Left kidney (tissue), 2 donors: ENCODE results near the gene PCMTD2. TPM values are rescaled to one million over a fixed set of nuclear protein-coding genes. Genes with fewer than 3 reads are reported as not detected.
"Not testable (repeated sequence)": the region's sequence is repeated elsewhere in the genome, so short reads cannot be mapped to it uniquely, and the experiment has no call there.

Experiments
- DNase-seq: peaks from one replicate; pipeline ENCODE4 v3.0.0-alpha.2; 2013
- polyA plus RNA-seq: library from polyadenylated mRNA; unstranded; fragments of 120-200 nt; gene quantifications from one replicate; pipeline ENCODE4 v1.2.1, GENCODE V29; 2013; ENCODE audit not compliant: insufficient read length

The PCMTD2 gene
- polyA plus RNA-seq, 1 donor: 211 TPM

DNA sequence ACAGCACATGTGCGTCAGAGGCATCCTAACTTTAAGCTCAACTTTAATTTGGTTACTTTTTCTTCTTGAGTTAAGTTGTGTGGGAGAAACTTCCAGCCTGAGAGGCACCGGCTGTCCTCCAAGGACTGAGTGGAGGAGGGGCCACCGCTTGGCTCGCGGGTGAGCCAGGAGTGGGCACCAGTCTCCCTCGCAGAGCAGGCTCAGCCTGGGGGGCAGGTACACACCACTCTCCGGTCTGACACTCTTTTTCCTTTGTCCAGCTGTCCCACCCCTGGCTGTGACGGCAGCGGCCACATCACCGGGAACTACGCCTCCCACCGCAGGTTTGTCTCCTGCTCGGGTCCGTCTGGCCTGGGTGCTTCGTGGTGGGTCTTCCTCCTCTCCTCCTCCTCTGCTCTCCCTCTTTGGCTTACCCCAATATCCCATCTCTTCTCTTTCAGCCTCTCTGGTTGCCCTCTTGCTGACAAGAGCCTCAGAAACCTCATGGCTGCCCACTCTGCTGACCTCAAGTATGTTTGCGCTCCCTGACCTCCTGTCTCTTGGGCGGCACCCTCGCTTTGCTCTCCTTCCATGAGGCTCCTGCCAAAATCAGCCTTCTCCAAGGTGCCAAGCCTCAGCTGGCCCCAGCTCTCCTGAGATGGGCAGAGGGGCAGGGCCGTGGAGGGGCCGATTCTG, 32.6 kb upstream of the PCMTD2 start:
- no peak for DNase-seq

DNA sequence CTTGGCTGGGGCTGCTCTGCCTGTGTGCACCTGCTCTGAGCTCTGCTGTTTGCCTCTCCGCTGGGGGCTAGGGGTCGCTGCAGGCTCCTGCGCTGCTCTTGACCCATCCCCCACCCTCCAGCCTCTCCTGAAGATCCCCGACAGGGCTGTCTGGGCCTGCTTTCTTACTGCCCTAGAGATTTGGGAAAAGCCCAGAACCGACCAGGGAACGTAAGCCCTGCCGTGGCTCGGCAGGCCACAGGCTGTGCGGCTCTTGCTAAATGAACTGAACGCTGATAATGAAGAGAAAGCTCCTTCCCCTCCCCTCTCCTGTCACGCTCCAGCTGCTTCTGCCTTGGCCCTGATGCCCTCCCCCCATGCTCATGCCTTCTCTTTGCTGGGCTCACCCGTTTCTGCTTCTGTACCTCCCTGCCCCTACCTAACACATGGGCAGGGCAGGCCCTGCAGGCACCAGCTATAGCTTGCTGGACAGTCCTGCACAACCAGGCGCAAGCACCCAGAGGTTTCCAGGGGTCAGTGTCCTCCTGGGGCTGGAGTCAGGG, 32.0 kb upstream of the PCMTD2 start:
- peak; percentile 54 for DNase-seq

DNA sequence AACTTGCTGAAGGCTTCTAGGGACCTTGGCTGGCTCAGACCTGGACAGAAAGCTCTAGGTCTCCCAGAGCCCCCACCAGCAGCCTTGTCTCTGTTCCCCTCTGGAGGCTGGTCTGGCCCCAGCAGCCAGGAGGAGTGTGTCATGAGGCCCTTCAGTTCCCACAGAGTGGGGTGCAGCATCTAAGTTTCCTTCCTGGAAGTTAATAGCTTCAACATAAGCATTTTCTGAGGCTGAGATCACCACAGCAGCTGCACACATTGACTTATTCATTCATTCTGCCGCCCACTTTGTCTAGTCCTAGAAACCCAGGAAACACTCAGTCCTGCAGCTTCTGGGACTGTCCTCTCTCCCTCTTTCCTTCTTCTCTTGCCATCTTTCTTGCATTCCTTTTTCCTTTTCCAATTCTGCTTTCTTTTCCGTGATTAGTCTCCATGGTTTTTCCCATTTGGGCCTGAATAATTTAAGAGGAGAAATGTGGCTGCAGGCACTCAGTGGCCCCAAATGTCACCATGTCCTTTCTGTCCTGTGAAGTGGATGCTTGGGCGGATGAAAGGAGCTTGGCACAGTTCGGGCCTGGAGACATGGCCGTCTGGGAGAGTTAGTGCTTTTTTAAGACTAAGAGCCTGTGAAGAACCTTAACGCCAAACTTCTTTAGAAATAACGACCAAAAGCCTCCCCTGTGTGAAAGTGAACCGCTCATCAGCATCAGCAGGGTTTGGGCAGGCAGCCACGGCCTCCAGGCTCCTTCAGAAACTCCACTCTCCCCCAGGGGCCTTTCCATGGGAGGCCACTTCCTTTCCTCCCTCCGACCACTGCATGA, 31.0 kb upstream of the PCMTD2 start:
- DNase-seq: peak; percentile 40

DNA sequence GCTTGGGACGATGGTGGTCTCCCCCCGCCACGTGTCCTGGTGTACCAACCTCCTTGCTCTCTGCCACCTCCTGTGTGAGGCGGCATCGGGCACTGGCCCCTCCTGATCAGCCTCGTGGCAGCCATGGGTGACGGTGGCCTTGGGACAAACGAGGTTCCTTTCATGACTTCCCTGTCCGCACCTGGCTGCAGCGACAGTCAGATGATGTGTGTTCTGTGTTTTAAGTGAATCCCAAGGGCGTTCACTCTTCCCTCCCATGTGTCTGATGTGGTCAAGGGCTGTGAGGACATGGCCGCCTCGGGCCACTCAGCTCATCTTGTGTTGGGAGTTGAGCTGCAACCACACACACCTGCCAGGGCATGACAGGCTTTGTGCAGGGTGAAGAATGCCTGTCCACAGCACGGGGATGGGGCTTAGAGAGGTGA, 30.4 kb upstream of the PCMTD2 start:
- DNase-seq: no peak

DNA sequence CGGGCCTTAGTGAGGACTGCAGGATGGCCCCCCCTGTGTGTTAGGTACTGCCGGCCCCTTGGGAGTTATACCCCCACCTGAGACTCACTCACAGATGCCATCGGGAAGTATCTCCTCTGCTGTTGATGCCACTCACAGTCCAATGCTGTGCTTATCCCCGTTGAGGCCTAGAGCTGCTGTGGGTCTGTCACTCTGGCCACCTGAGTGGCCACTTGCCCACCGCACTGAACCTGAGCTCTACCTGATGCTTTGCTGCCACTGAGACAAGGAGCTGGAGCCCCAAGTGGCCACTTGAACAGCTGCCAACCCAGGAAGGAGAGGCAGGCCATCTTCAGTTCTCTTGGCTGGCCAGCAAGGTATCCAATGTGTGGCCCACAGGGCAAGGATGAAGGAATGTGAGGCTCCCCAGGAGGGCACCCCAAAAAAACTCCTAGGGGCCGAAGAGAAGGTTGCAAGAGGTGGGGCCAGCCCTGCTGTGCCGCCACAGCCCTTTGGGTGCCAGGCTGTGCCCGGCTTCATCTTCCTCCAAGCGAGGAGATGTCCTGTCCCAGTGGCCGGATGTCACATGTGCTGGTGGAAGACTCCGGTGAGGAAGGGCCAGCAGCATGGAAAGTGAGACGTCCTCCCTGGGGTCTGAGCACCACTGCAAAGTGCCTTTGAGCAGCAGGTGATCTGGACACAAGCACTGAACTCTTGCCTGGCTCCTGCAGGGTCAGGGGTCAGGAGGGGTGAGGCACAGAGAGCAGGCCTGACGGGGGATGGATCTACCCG, 29.5 kb upstream of the PCMTD2 start:
- no peak for DNase-seq

DNA sequence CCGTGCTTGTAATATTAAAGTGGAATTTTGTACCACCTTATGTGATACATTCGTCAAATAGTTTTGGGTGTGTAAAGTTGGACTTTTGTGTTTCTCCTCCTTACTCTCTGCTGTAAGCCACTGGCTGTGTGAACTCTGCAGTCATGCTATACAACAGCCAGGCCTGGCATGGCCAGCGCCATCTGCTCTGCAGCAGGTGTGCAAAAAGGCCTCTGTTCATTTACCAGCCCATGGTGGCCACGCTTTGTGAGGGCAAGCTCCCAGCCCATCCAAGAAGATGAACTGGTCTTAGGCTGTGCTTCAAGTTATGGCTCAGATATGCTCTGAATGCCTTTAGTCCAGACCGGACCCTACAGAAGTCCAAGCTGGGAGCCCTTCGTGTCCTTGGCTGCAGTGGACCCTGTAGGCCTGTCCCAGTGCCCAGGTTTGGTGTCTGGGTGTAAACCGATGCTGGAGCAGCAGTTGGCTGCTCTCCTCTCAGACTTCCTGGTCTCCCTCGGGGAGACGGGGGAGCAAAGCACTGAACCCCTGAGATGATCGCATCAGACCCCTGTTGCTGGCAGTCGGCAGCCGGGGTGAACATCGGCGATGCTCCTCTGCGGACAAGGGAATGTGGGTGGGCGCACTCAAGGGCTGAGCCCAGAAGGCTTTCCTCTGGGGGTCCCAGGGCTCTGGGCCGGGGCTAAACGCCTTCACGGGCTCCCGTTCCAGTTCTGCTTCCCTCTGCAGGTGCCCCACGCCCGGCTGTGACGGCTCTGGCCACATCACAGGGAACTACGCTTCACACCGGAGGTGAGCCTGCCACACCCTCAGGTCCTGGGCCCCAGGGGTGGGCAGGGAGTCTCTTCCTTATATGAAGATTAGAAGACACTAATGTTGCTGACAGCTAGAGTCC, 28.6 kb upstream of the PCMTD2 start:
- DNase-seq: no peak

DNA sequence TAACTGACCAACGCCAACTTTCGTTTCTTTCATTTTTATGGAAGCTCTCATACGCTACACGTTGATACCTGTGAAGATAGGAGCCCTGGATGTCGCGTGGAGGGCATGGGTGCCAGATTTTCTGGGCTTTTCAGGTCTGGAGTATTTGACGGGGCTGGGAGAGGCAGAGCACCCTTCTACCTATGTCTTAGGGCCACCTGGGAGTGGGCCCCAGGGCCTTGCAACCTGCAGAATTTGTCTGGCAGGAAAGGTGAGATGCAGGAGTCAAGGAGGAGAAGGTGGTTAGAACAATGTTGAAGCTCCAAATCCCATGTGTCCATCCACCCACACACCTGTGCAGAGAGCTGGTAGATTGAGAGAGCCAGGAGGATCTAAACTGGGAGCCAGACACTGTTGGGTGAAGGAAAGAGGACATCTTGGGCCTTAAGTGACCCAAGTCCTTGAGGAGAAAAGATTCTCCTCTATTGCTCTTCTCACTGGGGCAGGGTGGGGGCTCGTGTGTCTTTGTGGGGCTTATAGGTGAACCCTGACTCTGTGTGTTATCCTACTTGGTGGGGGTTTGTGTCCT, 27.4 kb upstream of the PCMTD2 start:
- DNase-seq: no peak

DNA sequence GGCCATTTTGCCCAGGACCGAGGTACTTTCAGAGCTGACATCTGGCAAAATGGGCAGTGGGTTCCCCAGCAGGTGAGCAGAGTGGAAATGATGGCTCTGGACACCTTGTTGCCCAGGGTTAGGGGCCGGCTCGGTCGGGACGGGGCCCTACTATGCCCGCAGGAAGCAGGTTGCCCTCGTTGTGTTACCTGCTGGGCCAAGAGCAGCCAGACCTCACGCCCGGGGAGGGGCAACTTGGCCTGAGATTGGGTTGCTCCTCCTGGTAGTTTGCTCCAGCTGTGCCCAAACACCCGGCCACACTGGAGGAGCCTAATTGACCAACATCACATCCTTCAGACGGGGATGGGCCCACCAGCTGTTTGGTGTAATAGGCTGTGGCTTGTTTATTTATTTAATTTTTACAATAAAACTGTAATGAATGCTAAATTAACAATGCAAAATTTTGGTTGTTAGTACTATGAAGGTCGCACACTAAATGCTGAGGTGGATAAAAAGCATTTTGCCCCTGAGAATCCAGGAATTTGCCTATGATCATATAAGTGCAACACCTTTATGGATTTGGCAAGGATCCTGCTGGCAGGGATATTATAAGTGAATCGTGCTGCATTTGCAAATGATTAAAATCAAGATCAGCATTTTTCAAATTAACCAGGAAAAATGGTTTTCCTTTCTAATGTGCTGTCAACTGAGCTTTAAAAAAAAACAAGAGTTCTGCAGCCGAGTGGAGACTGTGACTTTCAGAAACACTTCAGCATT, 26.6 kb upstream of the PCMTD2 start:
- no peak for DNase-seq

DNA sequence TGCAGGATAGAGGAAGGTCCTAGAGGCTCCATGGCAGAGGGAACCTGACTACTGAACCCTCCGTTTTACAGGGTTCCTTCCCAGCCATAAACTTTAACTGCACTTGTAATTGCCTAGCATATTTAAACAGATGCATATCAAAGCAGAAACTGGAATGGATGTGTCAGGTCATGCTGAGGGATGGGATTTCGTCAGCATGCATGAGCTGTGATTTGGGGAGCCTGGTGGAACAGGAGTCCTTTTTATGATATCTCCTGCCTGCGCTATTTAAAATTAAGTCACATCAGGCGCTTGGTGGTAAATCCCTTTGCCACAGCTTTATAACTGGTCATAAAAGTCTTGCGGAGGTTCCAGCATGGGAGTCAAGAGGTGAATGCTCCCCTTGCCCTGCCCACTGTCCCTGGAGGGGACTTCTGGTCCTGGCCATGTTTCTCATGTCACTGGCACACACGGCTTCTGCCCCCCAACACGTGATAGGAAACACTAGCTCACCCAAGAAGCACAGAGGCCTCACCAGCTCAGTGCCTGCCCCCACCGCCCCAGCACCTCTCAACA, 26.0 kb upstream of the PCMTD2 start:
- no peak for DNase-seq

DNA sequence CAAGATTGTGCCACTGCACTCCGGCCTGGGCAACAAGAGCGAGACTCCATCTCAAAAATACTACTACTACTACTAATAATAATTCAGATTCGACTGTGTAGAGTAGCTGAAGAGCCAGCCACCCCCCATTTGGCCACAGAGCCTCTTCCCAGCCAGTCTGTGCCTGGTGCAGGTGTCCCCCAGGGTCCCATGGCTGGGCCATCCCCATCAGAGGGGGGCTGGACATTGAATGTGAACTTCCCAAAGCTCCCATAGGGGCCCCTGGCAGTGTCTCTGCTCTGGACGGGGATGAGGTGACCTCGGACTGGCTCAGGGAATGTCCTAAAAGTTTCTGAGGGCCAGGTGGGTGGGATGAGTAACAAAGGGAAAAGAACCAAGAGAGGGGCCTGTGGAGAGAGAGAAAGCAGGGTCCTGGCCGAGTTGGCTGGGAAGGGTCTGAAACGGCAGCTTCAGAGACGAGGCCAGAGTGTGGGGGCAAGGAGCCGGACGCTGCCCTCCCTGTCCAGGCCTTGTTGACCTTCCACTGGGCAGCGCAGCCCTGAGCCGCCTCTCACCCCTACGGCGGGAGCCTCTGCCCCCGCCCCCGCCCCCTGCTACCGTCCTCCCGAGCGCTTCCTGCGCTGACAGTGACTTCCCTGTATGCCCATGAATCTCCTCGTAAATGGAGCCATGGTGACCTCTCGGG, 24.9 kb upstream of the PCMTD2 start:
- DNase-seq: no peak

DNA sequence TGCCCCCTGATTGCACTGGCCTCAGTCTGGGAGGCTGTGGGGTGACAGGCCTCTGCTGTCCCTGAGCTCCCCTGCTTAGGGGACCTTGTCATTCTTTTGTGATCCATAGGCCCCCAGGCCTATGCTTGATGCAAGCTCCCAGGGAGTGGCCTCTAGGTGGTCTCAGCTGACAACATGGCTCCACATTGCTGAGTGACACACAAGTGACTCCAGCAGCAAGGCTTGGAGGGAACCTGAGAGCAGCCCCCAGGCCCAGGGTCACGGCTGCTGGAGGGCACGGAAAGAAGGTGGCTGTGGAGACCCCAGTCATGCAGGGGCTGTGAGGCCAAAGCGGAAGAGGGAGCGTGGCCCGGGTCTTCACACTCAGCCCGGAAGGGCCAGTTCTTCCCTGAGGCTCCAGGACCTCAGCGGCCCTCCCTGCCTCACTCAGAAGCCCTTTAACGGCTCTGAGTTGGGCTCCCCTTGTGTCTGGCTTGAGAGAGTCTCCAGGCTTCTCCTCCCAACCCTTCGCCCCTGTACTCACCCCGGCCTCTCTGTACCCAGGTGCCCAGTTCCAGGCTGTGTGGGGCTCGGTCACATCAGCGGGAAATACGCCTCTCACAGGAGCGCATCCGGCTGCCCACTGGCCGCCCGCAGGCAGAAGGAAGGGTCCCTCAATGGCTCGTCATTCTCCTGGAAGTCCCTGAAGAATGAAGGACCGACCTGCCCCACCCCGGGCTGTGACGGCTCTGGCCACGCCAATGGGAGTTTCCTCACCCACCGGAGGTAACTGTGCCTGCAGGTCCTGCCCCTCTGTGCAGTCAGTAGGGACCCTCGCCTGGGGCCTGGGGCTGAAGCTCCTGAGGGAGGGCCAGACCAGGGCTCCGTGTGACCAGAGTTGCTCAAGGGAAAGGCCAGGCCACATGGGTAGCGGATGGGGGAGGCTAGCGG, 23.7 kb upstream of the PCMTD2 start:
- DNase-seq: no peak

DNA sequence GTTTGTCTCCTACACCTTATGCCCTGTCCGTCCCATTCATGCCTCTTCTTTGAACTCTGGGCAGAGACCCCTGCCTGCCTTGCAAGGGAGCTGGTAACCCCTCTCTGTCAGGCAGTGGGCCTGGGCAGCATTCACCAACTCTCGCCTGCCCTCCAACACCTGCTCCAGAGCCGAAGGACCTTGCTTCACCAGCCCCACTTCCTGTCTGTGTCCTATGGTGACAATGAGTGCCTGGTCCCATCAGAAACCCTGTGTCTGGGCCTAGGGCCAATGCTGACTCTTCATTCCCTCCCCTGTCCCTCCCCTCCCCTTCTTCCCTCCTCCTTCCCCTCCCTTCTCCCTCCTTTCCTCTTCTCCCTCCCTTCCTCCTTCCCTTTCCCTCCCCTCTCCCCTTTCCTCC, 22.8 kb upstream of the PCMTD2 start:
- no peak for DNase-seq

DNA sequence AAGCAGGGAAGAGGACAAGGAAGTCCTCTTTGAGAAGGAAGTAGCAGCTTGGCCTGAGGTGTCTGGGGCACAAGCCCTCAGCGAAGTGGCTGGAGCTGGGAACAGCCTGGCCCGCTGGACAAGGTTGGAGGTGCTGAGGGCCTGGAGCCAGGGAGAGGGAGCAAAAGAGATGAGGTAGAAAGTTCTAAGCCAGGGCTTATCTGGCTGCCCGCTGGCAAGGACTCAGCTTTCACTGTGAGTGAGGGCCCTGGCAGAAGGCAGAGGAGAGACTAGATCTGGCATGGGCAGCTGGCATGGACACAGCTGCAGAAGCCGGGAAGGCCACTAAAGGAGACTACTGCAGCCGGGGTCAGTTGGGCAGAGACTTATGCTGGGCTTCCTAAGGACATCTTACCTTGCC, 21.8 kb upstream of the PCMTD2 start:
- DNase-seq: no peak

DNA sequence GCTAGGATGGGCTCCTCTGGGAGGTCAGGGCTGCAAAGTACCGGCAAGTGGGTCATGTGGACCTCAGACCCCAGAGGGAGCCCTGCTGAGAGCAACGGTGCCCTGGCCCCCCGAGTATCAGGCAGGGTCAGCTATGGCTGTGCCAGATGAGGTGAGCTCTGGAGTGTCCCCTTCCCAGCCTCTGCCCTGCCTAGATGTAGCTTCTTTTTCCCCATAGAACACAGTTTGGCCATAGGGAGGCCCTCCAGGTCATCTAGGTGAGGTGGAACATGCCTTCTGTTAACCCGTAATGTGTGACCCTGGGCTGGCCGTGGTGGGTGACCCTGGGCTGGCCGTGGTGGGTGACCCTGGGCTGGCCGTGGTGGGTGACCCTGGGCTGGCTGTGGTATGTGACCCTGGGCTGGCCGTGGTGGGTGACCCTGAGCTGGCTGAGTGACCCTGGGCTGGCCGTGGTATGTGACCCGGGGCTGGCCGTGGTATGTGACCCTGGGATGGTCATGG, 21.2 kb upstream of the PCMTD2 start:
- DNase-seq: no peak

DNA sequence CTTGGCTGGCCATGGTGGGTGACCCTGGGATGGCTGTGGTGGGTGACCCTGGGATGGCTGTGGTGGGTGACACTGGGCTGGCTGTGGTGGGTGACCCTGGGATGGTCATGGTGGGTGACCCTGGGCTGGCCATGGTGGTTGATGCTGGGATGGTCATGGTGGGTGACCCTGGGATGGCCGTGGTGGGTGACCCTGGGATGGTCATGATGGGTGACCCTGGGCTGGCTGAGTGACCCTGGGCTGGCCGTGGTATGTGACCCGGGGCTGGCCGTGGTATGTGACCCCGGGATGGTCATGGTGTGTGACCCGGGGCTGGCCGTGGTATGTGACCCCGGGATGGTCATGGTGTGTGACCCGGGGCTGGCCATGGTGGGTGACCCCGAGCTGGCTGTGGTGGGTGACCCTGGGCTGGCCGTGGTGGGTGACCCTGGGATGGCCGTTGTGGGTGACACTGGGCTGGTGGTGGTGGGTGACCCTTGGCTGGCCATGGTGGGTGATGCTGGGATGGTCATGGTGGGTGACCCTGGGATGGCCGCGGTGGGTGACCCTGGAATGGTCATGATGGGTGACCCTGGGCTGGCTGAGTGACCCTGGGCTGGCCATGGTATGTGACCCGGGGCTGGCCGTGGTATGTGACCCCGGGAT, 20.5 kb upstream of the PCMTD2 start:
- DNase-seq: not testable (repeated sequence)

DNA sequence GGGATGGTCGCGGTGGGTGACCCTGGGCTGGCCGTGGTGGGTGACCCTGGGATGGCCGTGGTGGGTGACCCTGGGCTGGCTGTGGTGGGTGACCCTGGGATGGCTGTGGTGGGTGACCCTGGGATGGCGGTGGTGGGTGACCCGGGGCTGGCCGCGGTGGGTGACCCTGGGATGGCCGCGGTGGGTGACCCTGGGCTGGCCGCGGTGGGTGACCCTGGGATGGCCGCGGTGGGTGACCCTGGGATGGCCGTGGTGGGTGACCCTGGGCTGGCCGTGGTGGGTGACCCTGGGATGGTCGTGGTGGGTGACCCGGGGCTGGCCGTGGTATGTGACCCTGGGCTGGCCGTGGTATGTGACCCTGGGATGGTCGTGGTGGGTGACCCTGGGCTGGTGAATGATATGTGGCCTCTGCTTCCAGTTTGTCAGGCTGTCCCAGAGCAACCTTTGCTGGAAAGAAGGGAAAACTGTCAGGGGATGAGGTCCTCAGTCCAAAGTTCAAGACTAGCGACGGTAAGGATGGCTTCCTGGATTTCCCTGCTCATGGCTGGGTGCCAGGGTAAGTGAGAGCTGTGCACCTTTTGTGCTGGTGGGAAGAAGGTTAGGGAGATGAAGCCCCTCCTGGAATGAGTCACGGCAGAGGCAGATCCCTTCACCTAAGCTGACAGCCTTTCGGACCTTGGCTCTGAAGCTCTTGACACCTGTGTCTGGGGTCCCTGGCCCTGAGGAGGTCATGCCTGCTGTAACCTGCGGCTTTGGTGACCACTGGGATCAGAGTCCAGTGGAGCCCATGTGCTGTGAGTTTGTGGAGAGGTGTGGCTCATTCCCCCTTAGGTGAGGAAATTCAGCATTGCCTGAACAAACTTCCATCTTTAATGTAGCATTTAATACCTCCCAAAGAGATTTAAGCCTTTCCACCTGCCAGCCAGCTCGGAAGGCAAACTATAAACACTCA, 19.1 kb upstream of the PCMTD2 start:
- DNase-seq: no peak
